ENCODE results near the gene ZNF264.
"Not testable (repeated sequence)": the region's sequence is repeated elsewhere in the genome, so short reads cannot be mapped to it uniquely, and the experiment has no call there.

Gene ZNF264

GRCh38 chr19:57244513-57244912 lies 53.2 kb downstream of the ZNF264 start:
- DNase-seq (ENCODE audit: extremely low read depth in 1 of 2, low read depth in 1 of 2), result no peak

- no peak for DNase-seq (ENCODE audit: extremely low read depth in 1 of 2, low read depth in 1 of 2)
Observed at GRCh38 chr19:57245066-57245465, 53.8 kb downstream of the ZNF264 start.

- DNase-seq (ENCODE audit: extremely low read depth in 1 of 2, low read depth in 1 of 2), result no peak
Observed at GRCh38 chr19:57245959-57246358, 54.7 kb downstream of the ZNF264 start.

GRCh38 chr19:57248646-57249045 lies 57.3 kb downstream of the ZNF264 start:
- no peak for DNase-seq (ENCODE audit: extremely low read depth in 1 of 2, low read depth in 1 of 2)

GRCh38 chr19:57249329-57249728 lies 58.0 kb downstream of the ZNF264 start:
- DNase-seq (ENCODE audit: extremely low read depth in 1 of 2, low read depth in 1 of 2), result no peak

DNA sequence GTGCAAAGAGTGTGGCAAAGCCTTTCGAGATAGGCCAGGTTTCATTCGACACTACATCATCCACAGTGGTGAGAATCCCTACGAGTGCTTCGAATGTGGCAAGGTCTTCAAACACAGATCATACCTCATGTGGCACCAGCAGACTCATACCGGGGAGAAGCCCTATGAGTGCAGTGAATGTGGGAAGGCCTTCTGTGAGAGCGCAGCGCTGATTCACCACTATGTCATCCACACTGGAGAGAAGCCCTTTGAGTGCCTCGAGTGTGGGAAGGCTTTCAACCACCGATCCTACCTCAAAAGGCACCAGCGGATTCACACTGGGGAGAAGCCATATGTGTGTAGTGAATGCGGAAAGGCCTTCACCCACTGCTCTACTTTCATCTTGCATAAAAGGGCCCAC lies 62.5 kb downstream of the ZNF264 start:
- DNase-seq (ENCODE audit: extremely low read depth in 1 of 2, low read depth in 1 of 2), result not testable (repeated sequence)

GRCh38 chr19:57262044-57262443 lies 70.7 kb downstream of the ZNF264 start:
- no peak for DNase-seq (ENCODE audit: extremely low read depth in 1 of 2, low read depth in 1 of 2)

- DNase-seq (ENCODE audit: extremely low read depth in 1 of 2, low read depth in 1 of 2), result no peak
Observed at GRCh38 chr19:57263244-57263741, 72.0 kb downstream of the ZNF264 start.

GRCh38 chr19:57267291-57267690 lies 76.0 kb downstream of the ZNF264 start:
- no peak for DNase-seq (ENCODE audit: extremely low read depth in 1 of 2, low read depth in 1 of 2)

DNA sequence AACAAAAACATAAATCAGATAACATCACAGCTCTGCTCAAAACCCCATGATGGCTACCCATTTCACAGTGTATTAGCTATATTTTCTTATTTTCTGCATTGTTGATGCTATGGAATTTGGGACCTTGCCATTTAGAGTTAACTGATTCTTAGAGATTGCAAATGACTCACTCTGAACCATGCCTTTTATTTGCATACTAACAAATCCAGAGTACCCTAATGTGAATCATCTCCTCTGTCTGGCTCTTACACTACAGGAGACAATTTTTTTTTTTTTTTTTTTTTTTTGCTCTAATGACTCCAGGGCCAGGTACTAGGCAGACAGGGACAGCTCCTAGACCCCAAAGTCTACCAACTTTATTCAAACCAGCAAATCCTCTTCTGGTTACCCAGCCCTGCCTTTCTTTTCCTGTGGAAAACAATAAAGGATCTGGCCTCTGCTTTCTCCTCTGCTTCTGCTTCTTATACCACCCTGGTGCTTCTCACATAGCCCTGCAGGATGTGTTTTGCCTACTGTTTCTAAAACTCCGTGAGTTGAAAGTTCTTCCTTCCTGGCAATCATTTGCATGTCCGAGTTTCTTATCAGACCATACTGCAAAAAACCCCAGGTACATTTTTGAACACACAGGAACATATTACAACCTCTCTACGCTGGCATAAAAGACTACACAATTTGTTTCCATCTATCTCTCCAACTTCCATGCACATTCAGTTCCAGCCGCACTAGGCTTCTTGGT lies 78.4 kb downstream of the ZNF264 start:
- no peak for DNase-seq (ENCODE audit: extremely low read depth in 1 of 2, low read depth in 1 of 2)

- no peak for DNase-seq (ENCODE audit: extremely low read depth in 1 of 2, low read depth in 1 of 2)
Observed at GRCh38 chr19:57271280-57271679, 80.0 kb downstream of the ZNF264 start.
